Activated T-cell treated with anti-CD3 and anti-CD28 coated beads, Interleukin-2, amount 50 U/mL, for 72 hours (primary cell): ENCODE results near the gene KSR1. TPM values are rescaled to one million over a fixed set of nuclear protein-coding genes. Genes with fewer than 3 reads are reported as not detected.

Experiments
- ATAC-seq, 2 donors: fragments of 150-1000 bp; cut with Tn5 transposase; replicated peaks in 1 of 2; 2 replicates each; pipeline ENCODE4 v1.10.0; 2021; ENCODE audit warnings: moderate library complexity in 2 of 2, mild to moderate bottlenecking in 1 of 2
- DNase-seq, 2 donors: peaks; one replicate each; pipeline ENCODE4 v3.0.0; 2021 to 2022; ENCODE audit warnings: mixed read lengths in 1 of 2
- H3K27ac Mint-ChIP-seq: one replicate; pipeline ENCODE4 v1.8.0; 2022; ENCODE audit warnings: mild to moderate bottlenecking, moderate library complexity, mixed read lengths
- H3K27me3 Mint-ChIP-seq: one replicate; pipeline ENCODE4 v1.8.0; 2022; ENCODE audit warnings: low read depth, mixed read lengths
- H3K36me3 Mint-ChIP-seq, 2 donors: one replicate each; pipeline ENCODE4 v1.8.0; 2022; ENCODE audit warnings: mixed read lengths in 2 of 2, mild to moderate bottlenecking in 1 of 2; ENCODE audit not compliant: insufficient read depth in 2 of 2
- H3K4me1 Mint-ChIP-seq: one replicate; pipeline ENCODE4 v1.8.0; 2022; ENCODE audit warnings: low read depth, mixed read lengths
- H3K4me3 Mint-ChIP-seq, 2 donors: one replicate each; pipeline ENCODE4 v1.8.0; 2022; ENCODE audit warnings: mild to moderate bottlenecking in 2 of 2, mixed read lengths in 2 of 2, moderate library complexity in 2 of 2
- H3K9me3 Mint-ChIP-seq, 2 donors: one replicate each; pipeline ENCODE4 v1.8.0; 2022; ENCODE audit warnings: mixed read lengths in 2 of 2
- total RNA-seq, 2 donors: library from RNA; stranded (reverse); gene quantifications; one replicate each; pipeline ENCODE4 v1.2.3, GENCODE V29; 2022

KSR1 gene
- total RNA-seq, 2 donors from 2014 or later = 191 to 296 TPM

GRCh38 chr17:27513849-27514248, 57.6 kb downstream of the KSR1 start:
- H3K27ac Mint-ChIP-seq = peak overlapping the region; percentile 51
- peaks cover 48% of the 10 kb centered on the region for H3K4me1 Mint-ChIP-seq
- H3K9me3 Mint-ChIP-seq = no peaks in the 10 kb centered on the region
- DNase-seq = no peak
- H3K36me3 Mint-ChIP-seq = peaks cover 0 to 3% of the 10 kb centered on the region in 2 donors
- no peak for ATAC-seq
- no peak overlapping the region for H3K4me3 Mint-ChIP-seq
- H3K27me3 Mint-ChIP-seq = no peaks in the 10 kb centered on the region

- H3K27me3 Mint-ChIP-seq = no peaks in the 10 kb centered on the region
- peaks cover 56% of the 10 kb centered on the region for H3K4me1 Mint-ChIP-seq
- H3K36me3 Mint-ChIP-seq = peaks cover 0 to 3% of the 10 kb centered on the region in 2 donors
- H3K4me3 Mint-ChIP-seq = no peak overlapping the region
- no peak for ATAC-seq
- H3K27ac Mint-ChIP-seq = no peak overlapping the region
- no peak for DNase-seq
- H3K9me3 Mint-ChIP-seq = no peaks in the 10 kb centered on the region
Observed at GRCh38 chr17:27514595-27515413, 58.6 kb downstream of the KSR1 start.

- Mint-ChIP-seq H3K9me3 (no peaks in the 10 kb centered on the region), H3K36me3 (no peaks in the 10 kb centered on the region), H3K27me3 (no peaks in the 10 kb centered on the region), H3K27ac (no peak overlapping the region), H3K4me1 (peaks cover 61% of the 10 kb centered on the region), H3K4me3 (no peak overlapping the region)
- ATAC-seq (no peak), DNase-seq (no peak)
Observed at GRCh38 chr17:27518048-27518447, 61.8 kb downstream of the KSR1 start.

- Mint-ChIP-seq H3K36me3 (peaks cover 0 to 1% of the 10 kb centered on the region in 2 donors), H3K4me3 (peak overlapping the region; percentile 18 to 44), H3K27ac (no peak overlapping the region), H3K4me1 (peaks cover 61% of the 10 kb centered on the region), H3K27me3 (no peaks in the 10 kb centered on the region), H3K9me3 (no peaks in the 10 kb centered on the region)
- DNase-seq (no peak), ATAC-seq (no peak)
Observed at GRCh38 chr17:27518545-27519521, 62.6 kb downstream of the KSR1 start.

- DNase-seq (no peak), ATAC-seq (peak; percentile 32 to 51)
- no peak overlapping the region for H3K27ac Mint-ChIP-seq
- no peaks in the 10 kb centered on the region for H3K9me3 Mint-ChIP-seq
- H3K4me3 Mint-ChIP-seq = peak overlapping the region; percentile 18 to 44
- no peaks in the 10 kb centered on the region for H3K27me3 Mint-ChIP-seq
- H3K4me1 Mint-ChIP-seq = peaks cover 64% of the 10 kb centered on the region
- H3K36me3 Mint-ChIP-seq = peaks cover 0 to 2% of the 10 kb centered on the region in 2 donors
Observed at GRCh38 chr17:27519550-27519949, 63.3 kb downstream of the KSR1 start.

- no peak overlapping the region for H3K4me3 Mint-ChIP-seq
- peak in 1 of 2 donors; percentile 21 for ATAC-seq
Observed at GRCh38 chr17:27520491-27521185, 64.4 kb downstream of the KSR1 start.

GRCh38 chr17:27521281-27522027, 65.2 kb downstream of the KSR1 start:
- no peak for DNase-seq
- ATAC-seq = no peak
- no peaks in the 10 kb centered on the region for H3K27me3 Mint-ChIP-seq
- peaks cover 71% of the 10 kb centered on the region for H3K4me1 Mint-ChIP-seq
- no peak overlapping the region for H3K27ac Mint-ChIP-seq
- no peak overlapping the region for H3K4me3 Mint-ChIP-seq
- no peaks in the 10 kb centered on the region for H3K9me3 Mint-ChIP-seq
- H3K36me3 Mint-ChIP-seq = peaks cover 0 to 4% of the 10 kb centered on the region in 2 donors

More at GRCh38 chr17:27520491-27521185, 64.4 kb downstream of the KSR1 start:
- DNase-seq = no peak
- Mint-ChIP-seq H3K36me3 (peaks cover 0 to 2% of the 10 kb centered on the region in 2 donors), H3K9me3 (no peaks in the 10 kb centered on the region), H3K4me1 (peaks cover 71% of the 10 kb centered on the region), H3K27ac (no peak overlapping the region), H3K27me3 (no peaks in the 10 kb centered on the region)

GRCh38 chr17:27522028-27522635, 65.9 kb downstream of the KSR1 start:
- Mint-ChIP-seq H3K27ac (no peak overlapping the region), H3K4me1 (peaks cover 76% of the 10 kb centered on the region), H3K9me3 (no peaks in the 10 kb centered on the region), H3K36me3 (peaks cover 0 to 4% of the 10 kb centered on the region in 2 donors), H3K27me3 (no peaks in the 10 kb centered on the region), H3K4me3 (no peak overlapping the region)
- no peak for ATAC-seq
- DNase-seq = no peak

GRCh38 chr17:27523712-27524111, 67.5 kb downstream of the KSR1 start:
- no peaks in the 10 kb centered on the region for H3K27me3 Mint-ChIP-seq
- ATAC-seq (peak in 1 of 2 donors; percentile 25), DNase-seq (no peak)
- peak overlapping the region; percentile 35 for H3K27ac Mint-ChIP-seq
- no peaks in the 10 kb centered on the region for H3K9me3 Mint-ChIP-seq
- peak overlapping the region; percentile 3 to 7 for H3K4me3 Mint-ChIP-seq
- H3K4me1 Mint-ChIP-seq = peaks cover 84% of the 10 kb centered on the region
- H3K36me3 Mint-ChIP-seq = peaks cover 0 to 6% of the 10 kb centered on the region in 2 donors

- Mint-ChIP-seq H3K9me3 (no peaks in the 10 kb centered on the region), H3K4me3 (no peak overlapping the region), H3K27ac (no peak overlapping the region), H3K27me3 (no peaks in the 10 kb centered on the region), H3K36me3 (peaks cover 0 to 6% of the 10 kb centered on the region in 2 donors), H3K4me1 (peaks cover 87% of the 10 kb centered on the region)
- ATAC-seq (no peak), DNase-seq (no peak)
Observed at GRCh38 chr17:27524594-27524993, 68.3 kb downstream of the KSR1 start.

- Mint-ChIP-seq H3K36me3 (peaks cover 0 to 6% of the 10 kb centered on the region in 2 donors), H3K27ac (no peak overlapping the region), H3K4me3 (no peak overlapping the region), H3K9me3 (no peaks in the 10 kb centered on the region), H3K27me3 (no peaks in the 10 kb centered on the region), H3K4me1 (peaks cover 88% of the 10 kb centered on the region)
- no peak for DNase-seq
- ATAC-seq = no peak
Observed at GRCh38 chr17:27525316-27525715, 69.1 kb downstream of the KSR1 start.
